ENCODE measurements around the gene ZNF718.
"Not testable (repeated sequence)": the region's sequence is repeated elsewhere in the genome, so short reads cannot be mapped to it uniquely, and the experiment has no call there.

The ZNF718 gene

GRCh38 chr4:120616-121015, 3.7 kb upstream of the ZNF718 start:
- TF ChIP-seq, protein P1, sequence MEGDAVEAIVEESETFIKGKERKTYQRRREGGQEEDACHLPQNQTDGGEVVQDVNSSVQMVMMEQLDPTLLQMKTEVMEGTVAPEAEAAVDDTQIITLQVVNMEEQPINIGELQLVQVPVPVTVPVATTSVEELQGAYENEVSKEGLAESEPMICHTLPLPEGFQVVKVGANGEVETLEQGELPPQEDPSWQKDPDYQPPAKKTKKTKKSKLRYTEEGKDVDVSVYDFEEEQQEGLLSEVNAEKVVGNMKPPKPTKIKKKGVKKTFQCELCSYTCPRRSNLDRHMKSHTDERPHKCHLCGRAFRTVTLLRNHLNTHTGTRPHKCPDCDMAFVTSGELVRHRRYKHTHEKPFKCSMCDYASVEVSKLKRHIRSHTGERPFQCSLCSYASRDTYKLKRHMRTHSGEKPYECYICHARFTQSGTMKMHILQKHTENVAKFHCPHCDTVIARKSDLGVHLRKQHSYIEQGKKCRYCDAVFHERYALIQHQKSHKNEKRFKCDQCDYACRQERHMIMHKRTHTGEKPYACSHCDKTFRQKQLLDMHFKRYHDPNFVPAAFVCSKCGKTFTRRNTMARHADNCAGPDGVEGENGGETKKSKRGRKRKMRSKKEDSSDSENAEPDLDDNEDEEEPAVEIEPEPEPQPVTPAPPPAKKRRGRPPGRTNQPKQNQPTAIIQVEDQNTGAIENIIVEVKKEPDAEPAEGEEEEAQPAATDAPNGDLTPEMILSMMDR (IDR thresholded peaks at IDR 0.05; ENCODE audit: low read depth, low read length), result no peak
- H3K36me3 ChIP-seq, result peaks cover 10% of the 10 kb centered on the region
- H3K9me3 ChIP-seq (ENCODE audit: severe bottlenecking), result peaks cover 21% of the 10 kb centered on the region
- DNase-seq, result no peak
- H3K27ac ChIP-seq, result no peak overlapping the region
- H3K4me3 ChIP-seq (ENCODE audit: low read depth, low read length), result no peak overlapping the region
- H3K27me3 ChIP-seq (ENCODE audit: insufficient read depth, low read depth, severe bottlenecking), result no peaks in the 10 kb centered on the region

GRCh38 chr4:121408-122084, 2.8 kb upstream of the ZNF718 start:
- peaks cover 21% of the 10 kb centered on the region for H3K9me3 ChIP-seq (ENCODE audit: severe bottlenecking)
- no peak overlapping the region for H3K4me3 ChIP-seq (ENCODE audit: low read depth, low read length)
- TF ChIP-seq, protein P1 (IDR thresholded peaks at IDR 0.05; ENCODE audit: low read depth, low read length), result no peak
- no peak overlapping the region for H3K27ac ChIP-seq
- no peaks in the 10 kb centered on the region for H3K27me3 ChIP-seq (ENCODE audit: insufficient read depth, low read depth, severe bottlenecking)
- no peak for DNase-seq
- H3K36me3 ChIP-seq, result peaks cover 20% of the 10 kb centered on the region

DNA sequence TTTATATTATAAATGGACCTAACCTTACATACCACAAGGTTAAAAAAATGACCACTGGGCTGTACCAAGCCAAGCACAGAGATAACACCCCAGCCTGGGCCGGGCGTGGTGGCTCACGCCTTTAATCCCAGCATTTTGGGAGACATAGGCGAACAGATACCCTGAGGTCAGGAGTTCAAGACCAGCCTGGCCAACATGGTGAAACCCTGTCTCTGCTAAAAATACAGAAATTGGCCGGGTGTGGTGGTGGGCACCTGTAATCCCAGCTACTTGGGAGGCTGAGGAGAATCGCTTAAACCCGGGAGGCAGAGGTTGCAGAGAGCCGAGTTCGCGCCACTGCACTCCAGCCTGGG, 403 bp upstream of the ZNF718 start:
- Histone ChIP-seq H3K36me3 (peaks cover 24% of the 10 kb centered on the region), H3K4me3 (ENCODE audit: low read depth, low read length) (peak overlapping the region; percentile 76; the same call in 1 of the 2 replicates), H3K27ac (peak overlapping the region; percentile 98), H3K9me3 (ENCODE audit: severe bottlenecking) (peaks cover 18% of the 10 kb centered on the region)
- DNase-seq; H3K27me3 ChIP-seq (ENCODE audit: insufficient read depth, low read depth, severe bottlenecking): not testable (repeated sequence)

DNA sequence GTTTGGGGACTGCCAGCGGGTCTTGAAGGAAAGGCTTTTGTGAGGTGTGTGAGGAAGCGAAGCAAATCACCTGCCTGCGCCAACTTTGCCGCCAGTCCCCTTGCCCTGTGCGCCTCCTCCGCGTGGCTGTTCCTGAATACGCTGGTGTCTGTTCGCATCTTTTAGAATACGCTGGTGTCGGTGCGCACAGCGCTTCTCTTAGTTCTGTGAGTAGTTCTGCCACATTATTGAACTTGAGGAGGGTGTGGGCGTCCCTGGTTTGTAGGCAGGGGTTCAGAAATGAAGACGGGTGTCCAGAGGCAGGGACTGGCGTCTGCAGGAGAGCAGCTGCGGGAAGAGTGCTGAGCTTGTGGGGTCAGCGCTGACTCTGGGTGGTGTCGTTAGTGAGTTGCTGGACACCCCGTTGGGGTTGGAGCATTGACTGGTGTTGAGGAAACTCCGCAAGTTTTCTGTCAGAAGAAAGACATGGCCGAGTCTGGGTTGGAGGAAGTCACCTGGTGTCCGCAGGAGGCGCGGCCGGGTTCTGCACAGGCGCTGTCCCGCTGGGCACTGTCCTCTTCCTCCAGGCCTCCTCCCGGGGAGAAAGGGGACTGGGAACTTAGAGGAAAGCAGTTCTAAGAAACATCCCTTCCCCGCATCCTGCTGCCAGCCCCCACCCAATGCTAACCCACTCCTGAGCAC, 930 bp downstream of the ZNF718 start:
- Histone ChIP-seq H3K27ac (peak overlapping the region; percentile 98), H3K27me3 (ENCODE audit: insufficient read depth, low read depth, severe bottlenecking) (no peaks in the 10 kb centered on the region), H3K9me3 (ENCODE audit: severe bottlenecking) (peaks cover 12% of the 10 kb centered on the region), H3K4me3 (ENCODE audit: low read depth, low read length) (peak overlapping the region; percentile 76), H3K36me3 (peaks cover 24% of the 10 kb centered on the region)
- TF ChIP-seq, protein P1 (IDR thresholded peaks at IDR 0.05; ENCODE audit: low read depth, low read length), result no peak
- peak; percentile 68 for DNase-seq

DNA sequence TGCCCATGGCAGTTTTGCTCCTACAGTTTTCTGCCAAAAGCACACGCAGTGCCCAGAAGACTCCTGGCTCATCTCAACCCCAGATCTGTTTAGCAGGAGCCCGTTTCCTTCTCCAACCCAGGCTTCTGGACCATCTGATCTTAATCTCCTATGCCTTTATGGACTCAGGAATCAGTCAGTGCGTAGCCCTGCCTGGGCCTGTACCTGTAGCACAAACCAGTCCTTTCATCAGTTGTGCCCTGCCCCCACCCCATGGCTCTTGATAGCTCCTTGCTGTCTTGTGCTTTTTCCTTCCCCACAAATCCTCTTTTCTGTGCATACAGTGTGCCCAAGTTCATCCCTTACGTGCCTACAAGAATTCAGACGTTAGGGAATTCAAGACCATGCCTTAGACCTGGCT, 1.5 kb downstream of the ZNF718 start:
- Histone ChIP-seq H3K27ac (peak overlapping the region; percentile 98), H3K36me3 (peaks cover 24% of the 10 kb centered on the region), H3K27me3 (ENCODE audit: insufficient read depth, low read depth, severe bottlenecking) (no peaks in the 10 kb centered on the region), H3K4me3 (ENCODE audit: low read depth, low read length) (peak overlapping the region; percentile 76), H3K9me3 (ENCODE audit: severe bottlenecking) (peaks cover 12% of the 10 kb centered on the region)
- TF ChIP-seq, protein P1 (IDR thresholded peaks at IDR 0.05; ENCODE audit: low read depth, low read length), result no peak
- peak; percentile 18 for DNase-seq

- H3K36me3 ChIP-seq, result peaks cover 42% of the 10 kb centered on the region
- TF ChIP-seq, protein P1 (IDR thresholded peaks at IDR 0.05; ENCODE audit: low read depth, low read length), result no peak
- no peak overlapping the region for H3K27ac ChIP-seq
- no peak for DNase-seq
- no peaks in the 10 kb centered on the region for H3K27me3 ChIP-seq (ENCODE audit: insufficient read depth, low read depth, severe bottlenecking)
- H3K9me3 ChIP-seq (ENCODE audit: severe bottlenecking), result peaks cover 3% of the 10 kb centered on the region
- H3K4me3 ChIP-seq (ENCODE audit: low read depth, low read length), result no peak overlapping the region
These were observed 8.2 kb downstream of the ZNF718 start for GRCh38 chr4:132483-132882.
